Measurements from ENCODE around the gene IDS. TPM values are rescaled to one million over a fixed set of nuclear protein-coding genes. Genes with fewer than 3 reads are reported as not detected.

The IDS gene
- total and polyA plus RNA-seq, 2 donors (not counting 1 experiment from before 2014, with no cell fraction given) = 36.2 to 65.0 TPM

DNA sequence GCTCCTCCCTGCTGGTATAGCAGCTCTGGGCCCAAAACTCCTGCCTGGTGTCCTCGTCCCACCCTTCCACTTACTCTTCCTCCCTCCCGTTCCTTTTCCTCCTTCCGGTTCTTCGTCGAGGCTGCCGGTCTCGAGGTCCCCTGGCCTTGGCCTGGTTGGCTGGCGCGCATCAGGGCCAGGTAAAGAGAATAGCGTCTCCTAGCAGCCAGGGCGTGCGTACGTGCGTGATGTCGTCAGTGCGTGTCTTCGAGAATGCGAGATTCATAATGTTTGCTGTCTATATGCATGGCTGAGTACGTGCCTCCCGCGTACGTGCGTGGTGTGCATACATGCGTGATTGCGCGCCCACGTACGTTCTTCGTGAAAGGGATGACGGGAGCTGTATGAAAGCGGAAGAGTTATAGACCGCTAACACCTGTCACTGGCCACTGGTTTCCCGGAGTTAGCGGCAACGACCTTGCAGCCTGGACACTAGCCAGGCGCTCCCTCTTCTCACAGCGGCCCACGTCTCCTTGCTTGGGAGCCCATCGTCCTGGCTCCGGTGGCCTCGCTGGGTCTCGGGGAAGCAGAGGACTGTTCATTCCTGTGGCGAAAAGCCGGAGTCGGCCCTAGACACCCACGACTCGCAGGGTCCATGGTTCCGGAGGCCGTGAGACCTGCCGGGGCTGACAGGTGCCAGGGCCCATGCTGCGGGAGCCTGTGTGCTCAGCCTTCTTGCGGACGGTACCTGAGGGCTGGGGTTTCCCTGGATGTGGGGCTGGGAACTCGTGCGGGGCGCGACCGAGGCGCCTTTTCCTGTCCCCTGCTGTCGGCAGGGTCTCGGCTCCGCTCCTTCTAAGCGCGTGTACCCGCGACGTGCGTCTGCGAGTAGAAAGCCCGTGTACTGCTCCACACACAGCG, 35.8 kb upstream of the IDS start, which contains the start of gene EOLA1:
TSS of gene EOLA1 (plus strand) at position 392 of the 900 bp plus-strand sequence. CDS start 4,619 bp downstream, outside the sequence.
- Histone ChIP-seq H2AFZ (ENCODE audit: low read length) (peak within 1 kb of the TSS; percentile 73), H3K9ac (ENCODE audit: insufficient read depth, low read length) (peak within 1 kb of the TSS; percentile 94), H3K9me3 (ENCODE audit: control insufficient read depth, insufficient read depth, low read depth, low read length) (no peaks in the 10 kb centered on the region), H3K36me3 (ENCODE audit: control insufficient read depth, insufficient read depth, low read length) (no peaks in the 10 kb centered on the region), H3K27ac (ENCODE audit: insufficient read depth, low read length) (peak within 1 kb of the TSS; percentile 98), H3K79me2 (ENCODE audit: control insufficient read depth, insufficient read depth, low read length) (peaks cover 4% of the 10 kb centered on the region), H3K4me3 (replicated peaks in 1 of 4; ENCODE audit: control extremely low read depth in 1 of 4, insufficient read depth in 1 of 4, low read depth in 3 of 4, low read length in 4 of 4) (peak within 1 kb of the TSS; percentile 64 to 78 (median 73)), H3K4me2 (ENCODE audit: extremely low read depth, insufficient read depth, low read length) (peak within 1 kb of the TSS; percentile 80), H4K20me1 (ENCODE audit: control insufficient read depth, extremely low read depth, insufficient read depth, low read length) (no peaks in the 10 kb centered on the region), H3K27me3 (ENCODE audit: control insufficient read depth, insufficient read depth, low read length) (no peaks in the 10 kb centered on the region), H3K4me1 (ENCODE audit: control insufficient read depth, extremely low read depth, insufficient read depth, low read length) (no peaks in the 10 kb centered on the region)
- TF ChIP-seq EZH2 (IDR thresholded peaks at IDR 0.05; ENCODE audit: low read length, missing control alignments) = no peak
- TF ChIP-seq, protein P1, sequence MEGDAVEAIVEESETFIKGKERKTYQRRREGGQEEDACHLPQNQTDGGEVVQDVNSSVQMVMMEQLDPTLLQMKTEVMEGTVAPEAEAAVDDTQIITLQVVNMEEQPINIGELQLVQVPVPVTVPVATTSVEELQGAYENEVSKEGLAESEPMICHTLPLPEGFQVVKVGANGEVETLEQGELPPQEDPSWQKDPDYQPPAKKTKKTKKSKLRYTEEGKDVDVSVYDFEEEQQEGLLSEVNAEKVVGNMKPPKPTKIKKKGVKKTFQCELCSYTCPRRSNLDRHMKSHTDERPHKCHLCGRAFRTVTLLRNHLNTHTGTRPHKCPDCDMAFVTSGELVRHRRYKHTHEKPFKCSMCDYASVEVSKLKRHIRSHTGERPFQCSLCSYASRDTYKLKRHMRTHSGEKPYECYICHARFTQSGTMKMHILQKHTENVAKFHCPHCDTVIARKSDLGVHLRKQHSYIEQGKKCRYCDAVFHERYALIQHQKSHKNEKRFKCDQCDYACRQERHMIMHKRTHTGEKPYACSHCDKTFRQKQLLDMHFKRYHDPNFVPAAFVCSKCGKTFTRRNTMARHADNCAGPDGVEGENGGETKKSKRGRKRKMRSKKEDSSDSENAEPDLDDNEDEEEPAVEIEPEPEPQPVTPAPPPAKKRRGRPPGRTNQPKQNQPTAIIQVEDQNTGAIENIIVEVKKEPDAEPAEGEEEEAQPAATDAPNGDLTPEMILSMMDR (conservative IDR thresholded peaks at IDR 0.05 in 1 of 2, IDR thresholded peaks at IDR 0.05 in 1 of 2; ENCODE audit: low read depth in 1 of 2, low read length in 2 of 2) = no peak
- DNase-seq (ENCODE audit: low read depth in 2 of 2) = peak; percentile 96 to 97

DNA sequence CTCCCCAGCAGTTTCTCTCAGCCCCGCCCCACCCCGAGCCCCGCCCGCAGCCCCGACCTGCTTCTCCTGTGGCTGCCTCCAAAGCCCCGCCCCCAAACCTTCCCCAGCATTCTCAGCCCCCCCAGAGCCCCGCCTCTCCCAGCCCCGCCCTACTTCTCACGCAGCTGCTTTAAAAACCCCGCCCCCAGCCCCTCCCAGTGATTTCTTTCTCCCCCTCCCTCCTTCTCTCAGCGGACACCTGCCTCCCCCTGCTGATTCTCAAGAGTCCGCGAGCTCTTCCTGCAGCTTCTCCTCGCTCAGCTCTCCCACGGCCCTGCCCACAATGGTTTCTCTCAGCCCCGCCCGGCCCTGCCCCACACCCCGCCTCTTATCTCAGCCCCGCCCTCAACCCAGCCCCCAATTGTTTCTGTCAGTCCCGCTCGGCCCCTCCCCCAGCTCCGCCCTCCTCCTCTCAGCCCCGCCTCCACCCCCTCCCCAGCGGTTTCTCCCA, 35.1 kb upstream of the IDS start:
- Histone ChIP-seq H3K9me3 (ENCODE audit: control insufficient read depth, insufficient read depth, low read depth, low read length) (no peaks in the 10 kb centered on the region), H3K9ac (ENCODE audit: insufficient read depth, low read length) (peak overlapping the region; percentile 94), H3K27ac (ENCODE audit: insufficient read depth, low read length) (peak overlapping the region; percentile 98), H2AFZ (ENCODE audit: low read length) (no peak overlapping the region), H3K4me2 (ENCODE audit: extremely low read depth, insufficient read depth, low read length) (no peak overlapping the region), H3K27me3 (ENCODE audit: control insufficient read depth, insufficient read depth, low read length) (no peaks in the 10 kb centered on the region), H3K79me2 (ENCODE audit: control insufficient read depth, insufficient read depth, low read length) (peaks cover 4% of the 10 kb centered on the region), H4K20me1 (ENCODE audit: control insufficient read depth, extremely low read depth, insufficient read depth, low read length) (no peaks in the 10 kb centered on the region), H3K36me3 (ENCODE audit: control insufficient read depth, insufficient read depth, low read length) (no peaks in the 10 kb centered on the region), H3K4me1 (ENCODE audit: control insufficient read depth, extremely low read depth, insufficient read depth, low read length) (no peaks in the 10 kb centered on the region), H3K4me3 (replicated peaks in 1 of 4; ENCODE audit: control extremely low read depth in 1 of 4, insufficient read depth in 1 of 4, low read depth in 3 of 4, low read length in 4 of 4) (peak overlapping the region in 3 of 4 experiments; percentile 64 to 78 (median 68))
- DNase-seq (ENCODE audit: low read depth in 2 of 2) = peak; percentile 80 to 91
- no peak for TF ChIP-seq EZH2 (IDR thresholded peaks at IDR 0.05; ENCODE audit: low read length, missing control alignments)
- TF ChIP-seq, protein P1 (conservative IDR thresholded peaks at IDR 0.05 in 1 of 2, IDR thresholded peaks at IDR 0.05 in 1 of 2; ENCODE audit: low read depth in 1 of 2, low read length in 2 of 2) = no peak
